H1 (cell line): ENCODE data around the gene COX7A1. TPM values are rescaled to one million over a fixed set of nuclear protein-coding genes. Genes with fewer than 3 reads are reported as not detected.
A peak's percentile ranks its signal among the peaks of the same experiment; 100 is the strongest.

ENCODE experiments used
- BACH1 ChIP-seq: IDR thresholded peaks from 2 replicates; pipeline ENCODE4 v1.6.1; 2012; ENCODE audit warnings: low read length, improper control_type of control experiment
- BCL11A ChIP-seq, 2 experiments: IDR thresholded peaks; one replicate each; pipeline ENCODE4 v1.6.1; 2011; ENCODE audit warnings: low read depth in 2 of 2, low read length in 2 of 2, mild to moderate bottlenecking in 2 of 2
- BRCA1 ChIP-seq: IDR thresholded peaks from 2 replicates; pipeline ENCODE4 v1.6.1; 2012; ENCODE audit warnings: low read depth, low read length, improper control_type of control experiment
- CBX8 ChIP-seq: fragments of 300-800, 300-1000 bp; sonication (generic); IDR thresholded peaks from 2 replicates; pipeline ENCODE4 v1.7.1; 2016; ENCODE audit warnings: low read depth, low read length, borderline replicate concordance
- CTCF ChIP-seq, 3 experiments: IDR thresholded peaks; 1 replicate in 2 of 3; 2 replicates in 1 of 3; pipeline versions ENCODE4 v1.5.1 to v1.6.1; 2011; ENCODE audit warnings: low read length in 3 of 3, mild to moderate bottlenecking in 3 of 3, inconsistent platforms in 2 of 3, low read depth in 1 of 3, moderate library complexity in 1 of 3; ENCODE audit not compliant: insufficient read depth in 1 of 3; ENCODE audit errors: control extremely low read depth in 1 of 3
- E2F6 ChIP-seq: IDR thresholded peaks from 2 replicates; pipeline ENCODE4 v1.6.1; 2012; ENCODE audit warnings: inconsistent platforms
- EGR1 ChIP-seq: IDR thresholded peaks from 2 replicates; pipeline ENCODE4 v1.6.1; 2011; ENCODE audit warnings: low read depth, low read length, borderline replicate concordance
- JUN ChIP-seq: IDR thresholded peaks from 2 replicates; pipeline ENCODE4 v1.6.1; 2011; ENCODE audit warnings: low read depth, mild to moderate bottlenecking, improper control_type of control experiment, low read length
- MAFK ChIP-seq: IDR thresholded peaks from 2 replicates; pipeline ENCODE4 v1.6.1; 2012; ENCODE audit warnings: low read depth, mild to moderate bottlenecking, improper control_type of control experiment, low read length
- POLR2A ChIP-seq, 2 experiments: IDR thresholded peaks; 1 replicate in 1 of 2; 2 replicates in 1 of 2; pipeline ENCODE4 v1.6.1; 2011; ENCODE audit warnings: low read depth in 2 of 2, low read length in 2 of 2, mild to moderate bottlenecking in 2 of 2; ENCODE audit errors: control extremely low read depth in 1 of 2
- POLR2AphosphoS5 ChIP-seq: IDR thresholded peaks from 2 replicates; pipeline ENCODE4 v1.6.1; 2011; ENCODE audit warnings: low read depth, low read length
- RAD21 ChIP-seq, 2 experiments: IDR thresholded peaks in 1 of 2; conservative IDR thresholded peaks in 1 of 2; 2 replicates each; pipeline ENCODE4 v1.6.1; 2011; ENCODE audit warnings: low read depth in 2 of 2, low read length in 2 of 2, improper control_type of control experiment in 1 of 2, inconsistent platforms in 1 of 2, mild to moderate bottlenecking in 1 of 2, moderate library complexity in 1 of 2
- RNF2 ChIP-seq: fragments of 200-900, 300-1000 bp; sonication (generic); IDR thresholded peaks from 2 replicates; pipeline ENCODE4 v1.7.1; 2016; ENCODE audit warnings: borderline replicate concordance, low read depth, mild to moderate bottlenecking, antibody characterized with exemption, low read length; ENCODE audit not compliant: poor library complexity, severe bottlenecking; ENCODE audit errors: missing control alignments
- RXRA ChIP-seq: IDR thresholded peaks from 2 replicates; pipeline ENCODE4 v1.6.1; 2011; ENCODE audit warnings: low read depth, mild to moderate bottlenecking, low read length, moderate library complexity; ENCODE audit not compliant: insufficient read depth
- SAP30 ChIP-seq: fragments of 300-600 bp; sonication (generic); IDR thresholded peaks from 2 replicates; pipeline ENCODE4 v1.7.1; 2012; ENCODE audit warnings: low read length, moderate library complexity, mild to moderate bottlenecking, inconsistent platforms; ENCODE audit not compliant: insufficient read depth, insufficient replicate concordance
- SIRT6 ChIP-seq: IDR thresholded peaks from one replicate; pipeline ENCODE4 v1.7.1; 2012; ENCODE audit warnings: low read length, inconsistent platforms
- SP2 ChIP-seq: IDR thresholded peaks from 2 replicates; pipeline ENCODE4 v1.6.1; 2012; ENCODE audit warnings: mild to moderate bottlenecking, low read length, inconsistent platforms
- SP4 ChIP-seq: IDR thresholded peaks from 2 replicates; pipeline ENCODE4 v1.6.1; 2012; ENCODE audit warnings: low read length, inconsistent platforms
- TAF7 ChIP-seq: optimal IDR thresholded peaks from 2 replicates; pipeline ENCODE3; 2011; ENCODE audit warnings: low read depth, mild to moderate bottlenecking, inconsistent platforms, low read length, moderate library complexity, borderline replicate concordance
- TCF12 ChIP-seq: IDR thresholded peaks from 2 replicates; pipeline ENCODE4 v1.6.1; 2011; ENCODE audit warnings: low read depth, mild to moderate bottlenecking, low read length
- polyA plus RNA-seq, 7 experiments: library from polyadenylated mRNA; depleted of rRNA in 3 of 7; stranded (reverse) in 5 of 7; unstranded in 2 of 7; fragments of >200 nt in 5 of 7; fragments of 200-250 nt in 2 of 7; gene quantifications; 1 replicate in 5 of 7; 2 replicates in 1 of 7; 4 replicates in 1 of 7; pipeline versions ENCODE4 v1.2.1 to v1.2.3, GENCODE V29; 2011 to 2013; ENCODE audit warnings: missing spikeins in 2 of 7, mixed read lengths in 2 of 7
- total RNA-seq: library from RNA; stranded (reverse); fragmentation: NEBNext Ultra II Directional; extraction: Animal tissue kit (Norgen Biotek cat#: 25700); gene quantifications from 2 replicates; pipeline ENCODE4 v1.2.1, GENCODE V29; 2021

The COX7A1 gene
- total and polyA plus RNA-seq, 2 of the 8 experiments (the other 6 are each of a cell fraction or from before 2014, with no cell fraction given), result 0.60 TPM

GRCh38 chr19:36139473-36140303 is 12.6 kb downstream of the COX7A1 start, which contains the start of gene CAPNS1 (continued):
- TF ChIP-seq SAP30 (no peak), BCL11A (IDR thresholded peaks at IDR 0.05; ENCODE audit: low read depth in 2 of 2, low read length in 2 of 2) (no peak), CBX8 (no peak), JUN (peak; percentile 26; the same call in 1 of the 2 replicates), POLR2AphosphoS5 (no peak; the same call in 1 of the 2 replicates), SP2 (no peak), RAD21 (IDR thresholded peaks at IDR 0.05 in 1 of 2, conservative IDR thresholded peaks at IDR 0.05 in 1 of 2; ENCODE audit: low read depth in 2 of 2, low read length in 2 of 2) (no peak), EGR1 (peak; percentile 65), TCF12 (no peak), E2F6 (no peak), POLR2A (IDR thresholded peaks at IDR 0.05; ENCODE audit: control extremely low read depth in 1 of 2, low read depth in 2 of 2, low read length in 2 of 2) (peak in 1 of 2 experiments; percentile 72; a peak in 1 of 3 replicates), BACH1 (peak; percentile 67), SIRT6 (no peak), MAFK (no peak; the same call in 1 of the 2 replicates), TAF7 (no peak), SP4 (no peak), RXRA (no peak), CTCF (IDR thresholded peaks at IDR 0.05; ENCODE audit: control extremely low read depth in 1 of 3, insufficient read depth in 1 of 3, low read depth in 1 of 3, low read length in 3 of 3) (peak in 2 of 3 experiments; percentile 4 to 14; a peak in 2 of 4 replicates), BRCA1 (no peak), RNF2 (no peak)
